ENCODE measurements around the gene NUBPL.
"Not testable (repeated sequence)": the region's sequence is repeated elsewhere in the genome, so short reads cannot be mapped to it uniquely, and the experiment has no call there.

The NUBPL gene

GRCh38 chr14:31884776-31885379, 323.7 kb downstream of the NUBPL start:
- DNase-seq = no peak

- no peak for DNase-seq
Measured at GRCh38 chr14:31886156-31886835, 325.1 kb downstream of the NUBPL start.

GRCh38 chr14:31887929-31888580, 326.9 kb downstream of the NUBPL start:
- DNase-seq = no peak

GRCh38 chr14:31889297-31889696, 328.1 kb downstream of the NUBPL start:
- DNase-seq = no peak

- not testable (repeated sequence) for DNase-seq
Measured at GRCh38 chr14:31890202-31890601, 329.0 kb downstream of the NUBPL start.

- no peak for DNase-seq
Measured at GRCh38 chr14:31893221-31893757, 332.1 kb downstream of the NUBPL start.

- DNase-seq = no peak
Measured at GRCh38 chr14:31894351-31894750, 333.1 kb downstream of the NUBPL start.

- no peak for DNase-seq
Measured at GRCh38 chr14:31895206-31895605, 334.0 kb downstream of the NUBPL start.

GRCh38 chr14:31895646-31896045, 334.4 kb downstream of the NUBPL start:
- no peak for DNase-seq

GRCh38 chr14:31897581-31898186, 336.5 kb downstream of the NUBPL start:
- DNase-seq = no peak

- DNase-seq = no peak
Measured at GRCh38 chr14:31898838-31899528, 337.8 kb downstream of the NUBPL start.

- DNase-seq = peak in 1 of 2 donors; percentile 7
Measured at GRCh38 chr14:31902002-31902401, 340.8 kb downstream of the NUBPL start.

- no peak for DNase-seq
Measured at GRCh38 chr14:31902945-31903646, 341.9 kb downstream of the NUBPL start.

- no peak for DNase-seq
Measured at GRCh38 chr14:31909977-31910376, 348.8 kb downstream of the NUBPL start.

All from stimulated activated CD4-positive, alpha-beta T cell treated with anti-CD3 and anti-CD28 coated beads, Interleukin-2, amount 100 ng/mL, for 24 hours (primary cell).